Measurements from ENCODE around the gene SHISA5.

- no peak for TF ChIP-seq CTCF (IDR thresholded peaks at IDR 0.05)
- no peak for TF ChIP-seq POLR2A (IDR thresholded peaks at IDR 0.05)
Observed at GRCh38 chr3:48535578-48535977, 31.6 kb upstream of the SHISA5 start.

Data from right lobe of liver (tissue), 4 donors.